ENCODE data around the gene OR11H7. TPM values are rescaled to one million over a fixed set of nuclear protein-coding genes. Genes with fewer than 3 reads are reported as not detected.
"Not testable (repeated sequence)": the region's sequence is repeated elsewhere in the genome, so short reads cannot be mapped to it uniquely, and the experiment has no call there.

OR11H7 gene
- total RNA-seq, 4 donors from 2014 or later: 0.50 TPM; not detected in 3

DNA sequence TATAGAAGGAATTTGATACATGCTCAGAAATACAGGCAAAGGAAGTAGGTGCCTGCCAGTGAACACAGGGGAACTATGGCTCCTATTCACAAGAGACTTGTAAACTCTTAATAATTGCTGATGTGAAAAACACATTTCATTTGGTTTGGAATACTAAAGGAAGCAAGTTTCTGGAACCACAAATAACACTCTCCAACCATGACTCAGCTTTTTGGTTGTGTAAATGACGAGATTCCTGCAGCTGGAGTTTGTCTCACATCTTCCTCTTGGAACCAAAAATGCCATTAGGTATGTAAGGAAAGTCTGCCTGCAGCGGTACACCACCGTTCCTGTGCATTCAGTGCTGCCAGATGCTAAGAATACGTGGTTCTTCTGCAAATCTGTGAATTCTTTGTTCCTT, 9.7 kb upstream of the OR11H7 start:
- no peak overlapping the region for H3K27ac ChIP-seq
- peaks cover under 1% of the 10 kb centered on the region for H3K27me3 ChIP-seq
- H3K36me3 ChIP-seq: no peaks in the 10 kb centered on the region
- TF ChIP-seq POLR2AphosphoS5 (IDR thresholded peaks at IDR 0.05): no peak
- TF ChIP-seq, protein P1, sequence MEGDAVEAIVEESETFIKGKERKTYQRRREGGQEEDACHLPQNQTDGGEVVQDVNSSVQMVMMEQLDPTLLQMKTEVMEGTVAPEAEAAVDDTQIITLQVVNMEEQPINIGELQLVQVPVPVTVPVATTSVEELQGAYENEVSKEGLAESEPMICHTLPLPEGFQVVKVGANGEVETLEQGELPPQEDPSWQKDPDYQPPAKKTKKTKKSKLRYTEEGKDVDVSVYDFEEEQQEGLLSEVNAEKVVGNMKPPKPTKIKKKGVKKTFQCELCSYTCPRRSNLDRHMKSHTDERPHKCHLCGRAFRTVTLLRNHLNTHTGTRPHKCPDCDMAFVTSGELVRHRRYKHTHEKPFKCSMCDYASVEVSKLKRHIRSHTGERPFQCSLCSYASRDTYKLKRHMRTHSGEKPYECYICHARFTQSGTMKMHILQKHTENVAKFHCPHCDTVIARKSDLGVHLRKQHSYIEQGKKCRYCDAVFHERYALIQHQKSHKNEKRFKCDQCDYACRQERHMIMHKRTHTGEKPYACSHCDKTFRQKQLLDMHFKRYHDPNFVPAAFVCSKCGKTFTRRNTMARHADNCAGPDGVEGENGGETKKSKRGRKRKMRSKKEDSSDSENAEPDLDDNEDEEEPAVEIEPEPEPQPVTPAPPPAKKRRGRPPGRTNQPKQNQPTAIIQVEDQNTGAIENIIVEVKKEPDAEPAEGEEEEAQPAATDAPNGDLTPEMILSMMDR (IDR thresholded peaks at IDR 0.05): no peak
- no peak for TF ChIP-seq POLR2A (IDR thresholded peaks at IDR 0.05)
- no peak for TF ChIP-seq EP300 (IDR thresholded peaks at IDR 0.05)
- 31 to 33% methylated on average over 4 of the region's 4 CpGs for WGBS, 2 donors (ENCODE audit: low coverage in 1 of 2)
- H3K4me1 ChIP-seq: no peaks in the 10 kb centered on the region
- no peak overlapping the region for H3K4me3 ChIP-seq
- ATAC-seq: no peak
- no peaks in the 10 kb centered on the region for H3K9me3 ChIP-seq

DNA sequence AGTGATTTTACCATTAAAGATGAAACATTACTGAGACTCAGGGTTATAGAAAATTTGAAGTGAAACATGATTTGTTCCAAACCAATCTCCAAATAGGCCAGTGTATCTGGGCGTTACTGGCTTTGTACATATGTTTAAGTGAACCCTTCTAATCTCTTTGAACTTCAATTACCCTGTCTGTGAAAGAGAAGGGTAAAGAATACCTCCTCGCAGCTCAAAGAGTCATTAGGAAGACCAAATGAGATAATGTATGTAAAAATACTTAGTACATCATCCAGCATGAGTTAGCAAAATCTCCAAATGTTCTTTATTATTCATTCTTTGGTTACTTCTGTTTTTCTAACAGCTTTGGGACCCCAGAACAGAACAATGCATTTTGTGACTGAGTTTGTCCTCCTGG, 5.4 kb upstream of the OR11H7 start, which contains the start of gene OR11H6:
Gene OR11H6, plus strand, starts transcription at position 301 of the 400 bp plus-strand sequence. Its CDS starts 0 bp downstream, at position 301.
- no peaks in the 10 kb centered on the region for H3K9me3 ChIP-seq
- no peak within 1 kb of the TSS for H3K4me3 ChIP-seq
- ATAC-seq: no peak
- H3K4me1 ChIP-seq: no peaks in the 10 kb centered on the region
- 17% methylated on average over 2 of the region's 2 CpGs for WGBS, 2 donors (ENCODE audit: low coverage in 1 of 2)
- H3K36me3 ChIP-seq: no peaks in the 10 kb centered on the region
- H3K27ac ChIP-seq: no peak within 1 kb of the TSS
- TF ChIP-seq POLR2A (IDR thresholded peaks at IDR 0.05): no peak
- TF ChIP-seq, protein P1 (IDR thresholded peaks at IDR 0.05): no peak
- TF ChIP-seq POLR2AphosphoS5 (IDR thresholded peaks at IDR 0.05): no peak
- TF ChIP-seq EP300 (IDR thresholded peaks at IDR 0.05): no peak
- peaks cover 6% of the 10 kb centered on the region for H3K27me3 ChIP-seq

DNA sequence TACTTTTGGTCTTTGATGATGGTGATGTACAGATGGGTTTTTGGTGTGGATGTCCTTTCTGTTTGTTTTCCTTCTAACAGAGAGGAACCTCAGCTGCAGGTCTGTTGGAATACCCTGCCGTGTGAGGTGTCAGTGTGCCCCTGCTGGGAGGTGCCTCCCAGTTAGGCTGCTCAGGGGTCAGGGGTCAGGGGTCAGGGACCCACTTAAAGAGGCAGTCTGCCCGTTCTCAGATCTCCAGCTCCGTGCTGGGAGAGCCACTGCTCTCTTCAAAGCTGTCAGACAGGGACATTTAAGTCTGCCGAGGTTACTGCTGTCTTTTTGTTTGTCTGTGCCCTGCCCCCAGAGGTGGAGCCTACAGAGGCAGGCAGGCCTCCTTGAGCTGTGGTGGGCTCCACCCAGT, 6.6 kb downstream of the OR11H7 start:
- not testable (repeated sequence) for H3K4me3 ChIP-seq, H3K9me3 ChIP-seq, H3K4me1 ChIP-seq, ATAC-seq, H3K36me3 ChIP-seq, H3K27ac ChIP-seq, H3K27me3 ChIP-seq
- no CpG with 5 or more reads among the region's 4 CpGs for WGBS, 2 donors (ENCODE audit: low coverage in 1 of 2)

DNA sequence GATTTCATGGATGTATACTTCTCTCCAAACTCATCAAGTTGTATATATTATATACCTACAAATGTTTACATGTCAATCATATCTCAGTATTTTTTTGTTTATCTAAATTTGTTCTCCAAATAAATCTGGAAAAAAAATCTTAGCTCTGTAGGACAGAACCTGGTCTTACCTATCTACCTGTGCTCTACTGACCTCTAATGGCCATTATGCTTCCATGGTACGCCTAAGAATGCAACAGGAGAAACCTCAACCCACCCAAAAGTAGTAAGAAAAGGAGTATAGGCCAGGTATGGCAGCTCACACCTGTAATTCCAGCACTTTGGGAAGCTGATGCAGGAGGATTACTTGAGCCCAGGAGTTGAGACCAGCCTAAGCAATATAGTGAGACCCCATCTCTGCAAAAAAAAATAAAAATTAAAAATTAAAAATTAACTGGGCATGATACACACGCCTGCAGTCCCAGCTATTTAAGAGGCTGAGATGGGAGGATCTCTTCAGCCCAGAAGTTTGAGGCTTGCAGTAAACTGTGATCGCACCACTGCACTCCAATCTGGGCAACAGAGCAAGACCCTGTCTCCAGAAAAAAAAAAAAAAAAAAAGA, 19.0 kb downstream of the OR11H7 start:
- 60 to 83% methylated on average over 2 of the region's 3 CpGs for WGBS, 2 donors (ENCODE audit: low coverage in 1 of 2)
- TF ChIP-seq POLR2AphosphoS5 (IDR thresholded peaks at IDR 0.05) (no peak), EP300 (IDR thresholded peaks at IDR 0.05) (no peak), POLR2A (IDR thresholded peaks at IDR 0.05) (no peak)
- TF ChIP-seq, protein P1 (IDR thresholded peaks at IDR 0.05): no peak

DNA sequence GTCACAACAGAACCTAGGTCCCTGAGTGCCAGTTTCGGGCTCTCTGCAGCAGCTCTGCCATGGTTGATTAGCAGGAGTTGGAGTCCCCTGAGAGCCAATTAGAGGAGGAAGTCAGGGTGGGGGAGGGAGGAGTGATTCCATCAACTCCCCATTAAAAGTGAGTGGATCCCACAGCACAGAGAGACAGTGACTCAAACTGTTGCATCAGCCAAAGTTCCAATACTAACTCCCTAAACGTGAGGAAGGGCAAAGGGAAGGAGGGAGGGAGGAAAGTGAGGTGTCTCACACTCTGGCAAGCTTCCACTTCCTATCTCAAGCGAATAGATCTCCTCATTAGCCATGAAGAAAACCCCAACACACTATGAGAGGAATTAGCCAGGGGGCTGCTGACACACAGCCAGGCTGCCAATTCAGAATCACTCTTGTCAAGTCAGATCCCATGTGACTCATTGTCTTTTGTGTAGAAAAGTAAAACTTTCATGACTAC, 33.9 kb downstream of the OR11H7 start:
- Histone ChIP-seq H3K4me3 (no peak overlapping the region), H3K27me3 (no peaks in the 10 kb centered on the region), H3K4me1 (no peaks in the 10 kb centered on the region), H3K27ac (no peak overlapping the region), H3K36me3 (no peaks in the 10 kb centered on the region), H3K9me3 (no peaks in the 10 kb centered on the region)
- no peak for ATAC-seq
- TF ChIP-seq, protein P1 (IDR thresholded peaks at IDR 0.05): no peak
- TF ChIP-seq POLR2AphosphoS5 (IDR thresholded peaks at IDR 0.05): no peak
- WGBS, 2 donors (ENCODE audit: low coverage in 1 of 2): 41 to 83% methylated on average over 1 to 2 of the region's 3 CpGs

More for the DNA sequence above, 19.0 kb downstream of the OR11H7 start:
- Histone ChIP-seq H3K27ac (no peak overlapping the region), H3K36me3 (no peaks in the 10 kb centered on the region), H3K4me3 (no peak overlapping the region), H3K4me1 (no peaks in the 10 kb centered on the region), H3K27me3 (no peaks in the 10 kb centered on the region), H3K9me3 (peaks cover 0 to 7% (median 0%) of the 10 kb centered on the region in 3 donors)
- no peak for ATAC-seq

DNA sequence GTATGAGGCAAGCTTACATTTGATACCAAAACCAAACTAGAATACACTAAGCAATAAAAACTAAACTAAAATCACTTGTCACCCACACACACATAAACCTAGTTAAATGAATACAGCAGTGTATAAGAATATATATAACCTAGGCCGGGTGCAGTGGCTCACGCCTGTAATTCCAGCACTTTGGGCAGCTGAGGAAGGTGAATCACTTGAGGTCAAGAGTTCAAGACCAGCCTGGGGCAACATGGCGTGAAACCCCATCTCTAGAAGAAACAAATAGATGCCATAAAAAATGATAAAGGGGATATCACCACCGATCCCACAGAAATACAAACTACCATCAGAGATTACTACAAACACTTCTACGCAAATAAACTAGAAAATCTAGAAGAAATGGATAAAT, 35.6 kb downstream of the OR11H7 start:
- 94% methylated on average over 5 of the region's 5 CpGs; no CpG with 5 or more reads in 1 of the 2 donors for WGBS, 2 donors (ENCODE audit: low coverage in 1 of 2)
- not testable (repeated sequence) for H3K27me3 ChIP-seq, H3K36me3 ChIP-seq

More for the DNA sequence above, 35.6 kb downstream of the OR11H7 start:
- not testable (repeated sequence) for H3K27ac ChIP-seq, ATAC-seq, H3K9me3 ChIP-seq, H3K4me1 ChIP-seq, H3K4me3 ChIP-seq

Measured in gastroesophageal sphincter (tissue), 4 donors.